Activated T-helper 17 cell treated with anti-CD3 and anti-CD28 coated beads, Interleukin-2, amount 50 U/mL, for 72 hours (primary cell): Measurements from ENCODE around the gene ASCC2. TPM values are rescaled to one million over a fixed set of nuclear protein-coding genes. Genes with fewer than 3 reads are reported as not detected.

Source experiments
- ATAC-seq: fragments of 150-1000 bp; cut with Tn5 transposase; replicated peaks from 2 replicates; pipeline ENCODE4 v1.10.0; 2021; ENCODE audit warnings: mild to moderate bottlenecking, moderate library complexity
- H3K27ac Mint-ChIP-seq: one replicate; pipeline ENCODE4 v1.8.0; 2022; ENCODE audit warnings: mixed read lengths
- H3K27me3 Mint-ChIP-seq: one replicate; pipeline ENCODE4 v1.8.0; 2022; ENCODE audit warnings: mixed read lengths
- H3K36me3 Mint-ChIP-seq: one replicate; pipeline ENCODE4 v1.8.0; 2022; ENCODE audit warnings: low read depth, mild to moderate bottlenecking, mixed read lengths
- H3K4me1 Mint-ChIP-seq: one replicate; pipeline ENCODE4 v1.8.0; 2022; ENCODE audit warnings: mixed read lengths
- H3K4me3 Mint-ChIP-seq: one replicate; pipeline ENCODE4 v1.8.0; 2022; ENCODE audit warnings: mild to moderate bottlenecking, mixed read lengths
- H3K9me3 Mint-ChIP-seq: one replicate; pipeline ENCODE4 v1.8.0; 2022; ENCODE audit warnings: mixed read lengths
- total RNA-seq, 2 donors: library from RNA; stranded (reverse); gene quantifications; one replicate each; pipeline ENCODE4 v1.2.3, GENCODE V29; 2022

ASCC2 gene
- total RNA-seq, 2 donors from 2014 or later, result 62.0 to 79.4 TPM

GRCh38 chr22:29798318-29798717 is 39.8 kb downstream of the ASCC2 start:
- no peak overlapping the region for H3K4me3 Mint-ChIP-seq
- no peak for ATAC-seq
- H3K9me3 Mint-ChIP-seq, result no peaks in the 10 kb centered on the region
- H3K27me3 Mint-ChIP-seq, result no peaks in the 10 kb centered on the region
- H3K27ac Mint-ChIP-seq, result no peak overlapping the region
- no peaks in the 10 kb centered on the region for H3K4me1 Mint-ChIP-seq
- peaks cover 77% of the 10 kb centered on the region for H3K36me3 Mint-ChIP-seq

- Mint-ChIP-seq H3K27ac (no peak overlapping the region), H3K4me3 (no peak overlapping the region), H3K4me1 (no peaks in the 10 kb centered on the region), H3K9me3 (no peaks in the 10 kb centered on the region), H3K36me3 (peaks cover 85% of the 10 kb centered on the region), H3K27me3 (no peaks in the 10 kb centered on the region)
- no peak for ATAC-seq
Measured at GRCh38 chr22:29797351-29797750, 40.7 kb downstream of the ASCC2 start.

- H3K36me3 Mint-ChIP-seq, result peaks cover 86% of the 10 kb centered on the region
- peak overlapping the region; percentile 47 for H3K27ac Mint-ChIP-seq
Measured at GRCh38 chr22:29795663-29796062, 42.4 kb downstream of the ASCC2 start.

GRCh38 chr22:29793396-29793795 is 44.7 kb downstream of the ASCC2 start:
- no peak overlapping the region for H3K4me3 Mint-ChIP-seq
- no peaks in the 10 kb centered on the region for H3K9me3 Mint-ChIP-seq
- H3K27ac Mint-ChIP-seq, result no peak overlapping the region
- H3K36me3 Mint-ChIP-seq, result peaks cover 88% of the 10 kb centered on the region
- no peaks in the 10 kb centered on the region for H3K27me3 Mint-ChIP-seq
- H3K4me1 Mint-ChIP-seq, result no peaks in the 10 kb centered on the region
- ATAC-seq, result no peak

More at GRCh38 chr22:29795663-29796062, 42.4 kb downstream of the ASCC2 start:
- Mint-ChIP-seq H3K9me3 (no peaks in the 10 kb centered on the region), H3K4me1 (no peaks in the 10 kb centered on the region), H3K4me3 (no peak overlapping the region), H3K27me3 (no peaks in the 10 kb centered on the region)
- no peak for ATAC-seq

- H3K27me3 Mint-ChIP-seq, result no peaks in the 10 kb centered on the region
- no peak overlapping the region for H3K27ac Mint-ChIP-seq
- H3K4me1 Mint-ChIP-seq, result no peaks in the 10 kb centered on the region
- H3K9me3 Mint-ChIP-seq, result no peaks in the 10 kb centered on the region
- peaks cover 66% of the 10 kb centered on the region for H3K36me3 Mint-ChIP-seq
- no peak overlapping the region for H3K4me3 Mint-ChIP-seq
- ATAC-seq, result no peak
Measured at GRCh38 chr22:29790061-29790460, 48.0 kb downstream of the ASCC2 start.

GRCh38 chr22:29788339-29789279 is 49.5 kb downstream of the ASCC2 start:
- Mint-ChIP-seq H3K4me3 (no peak overlapping the region), H3K27me3 (no peaks in the 10 kb centered on the region), H3K27ac (no peak overlapping the region), H3K4me1 (no peaks in the 10 kb centered on the region), H3K9me3 (no peaks in the 10 kb centered on the region), H3K36me3 (peaks cover 58% of the 10 kb centered on the region)
- ATAC-seq, result no peak

GRCh38 chr22:29787371-29787980 is 50.6 kb downstream of the ASCC2 start:
- Mint-ChIP-seq H3K4me3 (no peak overlapping the region), H3K36me3 (peaks cover 47% of the 10 kb centered on the region), H3K27ac (no peak overlapping the region), H3K27me3 (no peaks in the 10 kb centered on the region), H3K4me1 (no peaks in the 10 kb centered on the region), H3K9me3 (no peaks in the 10 kb centered on the region)
- no peak for ATAC-seq

- no peak overlapping the region for H3K4me3 Mint-ChIP-seq
- H3K27me3 Mint-ChIP-seq, result no peaks in the 10 kb centered on the region
- H3K4me1 Mint-ChIP-seq, result no peaks in the 10 kb centered on the region
- no peaks in the 10 kb centered on the region for H3K9me3 Mint-ChIP-seq
- peaks cover 33% of the 10 kb centered on the region for H3K36me3 Mint-ChIP-seq
- no peak overlapping the region for H3K27ac Mint-ChIP-seq
- ATAC-seq, result no peak
Measured at GRCh38 chr22:29786031-29786430, 52.0 kb downstream of the ASCC2 start.

- Mint-ChIP-seq H3K4me1 (no peaks in the 10 kb centered on the region), H3K27me3 (no peaks in the 10 kb centered on the region), H3K36me3 (peaks cover 19% of the 10 kb centered on the region), H3K4me3 (no peak overlapping the region), H3K27ac (no peak overlapping the region), H3K9me3 (no peaks in the 10 kb centered on the region)
- ATAC-seq, result no peak
Measured at GRCh38 chr22:29784451-29785361, 53.4 kb downstream of the ASCC2 start.

GRCh38 chr22:29782061-29782845 is 55.8 kb downstream of the ASCC2 start:
- Mint-ChIP-seq H3K27ac (no peak overlapping the region), H3K27me3 (no peaks in the 10 kb centered on the region), H3K36me3 (no peaks in the 10 kb centered on the region), H3K4me3 (no peak overlapping the region), H3K4me1 (no peaks in the 10 kb centered on the region), H3K9me3 (no peaks in the 10 kb centered on the region)
- no peak for ATAC-seq

- Mint-ChIP-seq H3K27ac (no peak overlapping the region), H3K4me3 (no peak overlapping the region), H3K4me1 (no peaks in the 10 kb centered on the region), H3K9me3 (no peaks in the 10 kb centered on the region), H3K36me3 (no peaks in the 10 kb centered on the region), H3K27me3 (no peaks in the 10 kb centered on the region)
- no peak for ATAC-seq
Measured at GRCh38 chr22:29780748-29781676, 57.1 kb downstream of the ASCC2 start.

- H3K27me3 Mint-ChIP-seq, result no peaks in the 10 kb centered on the region
- H3K27ac Mint-ChIP-seq, result no peak overlapping the region
- ATAC-seq, result no peak
- H3K4me3 Mint-ChIP-seq, result no peak overlapping the region
- no peaks in the 10 kb centered on the region for H3K4me1 Mint-ChIP-seq
- H3K9me3 Mint-ChIP-seq, result no peaks in the 10 kb centered on the region
- H3K36me3 Mint-ChIP-seq, result no peaks in the 10 kb centered on the region
Measured at GRCh38 chr22:29780220-29780619, 57.9 kb downstream of the ASCC2 start.

- H3K36me3 Mint-ChIP-seq, result peaks cover 30% of the 10 kb centered on the region
- H3K4me1 Mint-ChIP-seq, result peaks cover 2% of the 10 kb centered on the region
- H3K9me3 Mint-ChIP-seq, result no peaks in the 10 kb centered on the region
- H3K4me3 Mint-ChIP-seq, result no peak overlapping the region
- no peaks in the 10 kb centered on the region for H3K27me3 Mint-ChIP-seq
- no peak overlapping the region for H3K27ac Mint-ChIP-seq
- no peak for ATAC-seq
Measured at GRCh38 chr22:29773233-29773632, 64.8 kb downstream of the ASCC2 start.
